ENCODE results near the gene UBTD2.
"Not testable (repeated sequence)": the region's sequence is repeated elsewhere in the genome, so short reads cannot be mapped to it uniquely, and the experiment has no call there.

Gene UBTD2

DNA sequence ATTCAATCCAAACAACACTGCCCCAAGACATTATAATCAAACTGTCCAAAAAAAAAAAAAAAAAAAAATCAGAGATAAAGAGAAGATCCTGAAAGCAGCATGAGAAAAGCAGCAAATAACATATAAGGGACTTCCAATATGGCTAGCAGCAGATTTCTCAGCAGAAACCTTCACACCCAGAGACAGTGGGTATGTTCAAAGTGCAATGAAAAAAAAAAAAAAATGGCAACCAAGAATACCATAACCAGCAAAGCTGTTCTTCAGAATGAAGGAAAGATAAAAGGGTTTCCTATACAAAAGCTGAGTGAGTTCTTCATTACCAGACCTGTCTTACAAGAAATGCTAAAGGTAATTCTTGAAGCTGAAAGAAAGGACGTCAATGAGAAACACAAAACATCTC lies 32.1 kb downstream of the UBTD2 start:
- DNase-seq: no peak

DNA sequence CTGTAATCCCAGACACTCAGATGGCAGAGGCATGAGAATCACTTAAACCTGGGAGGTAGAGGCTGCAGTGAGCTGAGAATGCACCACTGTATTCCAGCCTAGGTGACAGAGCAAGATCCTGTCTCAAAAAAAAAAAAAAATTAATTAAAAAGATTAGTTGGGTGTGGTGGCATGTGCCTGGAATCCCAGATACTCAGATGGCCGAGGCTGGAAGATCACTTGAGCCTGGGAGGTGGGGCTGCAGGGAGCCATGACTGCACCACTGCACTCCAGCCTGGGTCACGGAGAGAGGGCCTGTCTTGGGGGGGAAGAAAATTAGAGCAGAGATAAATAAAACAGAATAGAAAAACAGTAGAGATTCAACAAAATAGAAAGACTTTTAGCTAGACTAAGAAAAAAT lies 34.9 kb downstream of the UBTD2 start:
- no peak for DNase-seq

DNA sequence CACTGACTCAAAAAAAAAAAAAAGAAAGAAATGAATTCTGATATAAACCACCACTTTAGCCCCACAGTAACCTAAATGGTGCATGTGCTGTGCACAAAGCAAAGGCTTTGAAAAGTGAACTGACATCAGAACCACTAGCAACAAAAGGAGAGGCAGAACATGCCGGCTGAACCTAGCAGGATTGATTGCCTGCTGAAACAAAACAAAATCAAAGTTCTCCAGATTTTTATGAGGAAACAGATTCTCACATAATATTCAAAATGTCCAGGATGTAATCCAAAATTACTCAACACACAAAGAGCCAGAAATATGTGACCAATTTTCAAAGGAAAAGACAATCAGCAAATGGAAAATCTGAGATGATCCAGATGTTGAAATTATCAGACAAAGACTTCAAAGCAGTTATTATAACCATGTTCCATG lies 37.9 kb downstream of the UBTD2 start:
- DNase-seq: no peak

DNA sequence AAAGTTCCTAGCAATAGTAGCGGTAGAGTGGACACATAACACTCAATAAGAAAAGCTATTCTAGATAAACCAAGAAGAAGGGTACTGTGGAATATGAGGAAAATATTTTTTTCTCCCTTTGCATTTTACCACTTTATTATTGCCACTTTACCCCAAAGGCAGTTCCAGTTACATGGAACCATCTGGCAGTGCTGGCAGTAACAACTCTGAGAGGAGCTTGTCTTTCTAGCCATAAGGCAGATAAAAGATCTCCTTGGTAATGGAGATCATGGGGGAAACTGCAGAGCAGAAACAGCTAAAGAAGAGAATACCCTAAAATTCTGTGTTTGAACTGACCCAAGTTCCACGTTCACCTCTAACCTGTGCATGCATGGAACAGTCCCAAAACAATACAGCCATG lies 38.5 kb downstream of the UBTD2 start:
- peak in 5 of 58 donors; percentile 1 to 30 (median 17) for DNase-seq

DNA sequence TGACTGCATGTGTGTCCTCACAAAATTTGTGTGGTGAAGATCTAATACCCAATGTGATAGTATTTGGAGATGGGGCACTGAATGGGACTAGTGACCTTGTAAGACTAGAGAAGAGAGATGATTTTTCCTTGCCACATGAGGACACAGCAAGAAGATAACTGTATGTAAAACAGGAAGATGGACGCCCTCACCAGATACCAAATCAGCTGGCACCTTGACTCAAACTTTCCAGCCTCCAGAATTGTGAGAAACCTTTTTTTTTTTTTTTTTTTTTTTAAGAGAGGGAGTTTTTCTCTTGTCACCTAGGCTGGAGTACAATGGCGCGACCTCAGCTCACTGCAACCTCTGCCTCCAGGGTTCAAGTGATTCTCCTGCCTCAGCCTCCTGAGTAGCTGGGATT lies 40.3 kb downstream of the UBTD2 start:
- no peak for DNase-seq

DNA sequence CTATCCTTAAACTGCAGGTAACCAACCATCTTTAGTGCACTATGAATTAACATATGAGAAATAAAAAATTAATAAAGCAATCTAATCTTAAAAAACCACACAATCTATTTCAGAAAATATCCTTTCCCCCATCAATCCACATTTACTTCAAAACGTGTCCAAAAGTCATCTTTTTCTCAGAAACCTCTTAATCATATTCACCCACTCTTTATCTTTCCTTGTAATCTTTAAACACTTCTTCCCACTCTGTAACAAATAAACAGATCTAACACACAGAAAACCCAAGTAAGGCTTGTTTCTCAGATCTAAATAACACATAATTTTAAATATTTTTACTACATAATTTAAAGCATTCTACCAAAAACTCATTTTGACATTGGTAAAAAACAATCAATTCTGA lies 45.2 kb downstream of the UBTD2 start:
- no peak for DNase-seq

DNA sequence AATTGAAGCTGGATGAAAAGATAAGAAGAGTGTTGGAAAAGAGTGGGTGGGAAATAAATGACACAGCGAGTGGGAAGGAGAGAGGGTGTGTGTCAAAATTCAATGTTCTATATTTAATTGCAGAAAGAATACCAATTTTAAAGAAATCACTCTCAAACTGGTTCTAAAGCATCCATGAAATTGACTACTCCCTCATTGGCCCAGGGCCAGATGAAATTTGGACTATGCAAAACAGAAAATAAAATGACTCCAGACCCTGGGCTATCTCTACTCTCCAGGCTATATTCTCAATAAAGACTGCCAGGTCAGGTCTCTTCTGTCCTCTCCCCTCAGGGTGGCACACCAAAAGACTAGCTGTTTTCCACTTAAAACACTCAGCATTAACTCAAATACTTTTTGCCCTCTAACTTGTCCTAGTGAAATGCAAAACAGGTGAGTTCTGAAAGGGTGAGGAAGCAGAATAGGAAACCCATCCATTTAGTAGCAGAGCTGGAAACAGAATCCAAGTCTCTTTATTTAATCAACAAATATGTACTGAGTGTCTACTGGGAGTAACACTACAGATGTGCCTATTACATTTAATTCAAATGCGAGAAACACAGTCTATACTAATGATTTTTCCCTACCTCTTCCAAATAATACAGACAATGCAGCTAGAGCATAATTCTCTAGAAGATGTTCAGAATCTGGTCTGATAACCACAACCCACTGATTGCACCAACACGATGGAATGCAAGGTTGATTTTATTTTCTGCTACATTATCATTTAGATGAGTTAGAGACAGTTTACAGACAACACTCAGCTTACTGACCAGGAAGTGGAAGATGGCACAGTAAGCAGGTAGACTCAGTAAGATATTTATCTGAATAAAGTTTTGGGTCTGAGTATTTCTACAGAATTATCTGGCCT lies 47.5 kb downstream of the UBTD2 start:
- DNase-seq: peak in 2 of 58 donors; percentile 6

DNA sequence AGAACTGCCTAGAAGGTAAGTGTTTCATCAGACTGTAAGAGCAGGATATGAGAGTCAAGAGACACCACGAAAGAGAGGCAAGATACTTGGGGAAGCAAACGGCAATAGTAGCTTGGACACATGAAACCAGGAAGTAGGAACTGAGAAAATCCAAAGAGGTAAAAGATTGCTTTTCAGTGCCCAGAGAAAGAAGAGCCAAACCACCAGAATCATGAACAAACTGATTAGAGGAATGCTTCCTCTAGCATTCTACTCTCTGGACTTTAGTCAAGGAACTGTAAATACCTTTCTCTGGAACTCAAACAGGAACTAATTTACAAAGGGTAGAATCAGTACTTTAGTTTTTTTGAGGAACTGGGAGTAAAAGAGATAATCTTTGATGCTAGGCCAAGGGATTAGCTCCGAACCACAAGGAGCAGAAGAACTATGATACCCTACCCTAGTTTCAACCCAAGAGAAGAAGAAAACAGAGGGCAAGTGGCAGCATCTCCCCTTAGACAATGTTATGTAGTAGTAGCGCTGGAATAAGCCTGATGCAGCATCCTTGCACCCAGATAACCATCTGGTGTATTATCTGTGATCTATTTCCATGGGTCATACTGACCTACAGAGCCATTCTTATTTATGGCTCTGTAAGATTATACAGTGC lies 48.3 kb downstream of the UBTD2 start:
- DNase-seq: no peak

DNA sequence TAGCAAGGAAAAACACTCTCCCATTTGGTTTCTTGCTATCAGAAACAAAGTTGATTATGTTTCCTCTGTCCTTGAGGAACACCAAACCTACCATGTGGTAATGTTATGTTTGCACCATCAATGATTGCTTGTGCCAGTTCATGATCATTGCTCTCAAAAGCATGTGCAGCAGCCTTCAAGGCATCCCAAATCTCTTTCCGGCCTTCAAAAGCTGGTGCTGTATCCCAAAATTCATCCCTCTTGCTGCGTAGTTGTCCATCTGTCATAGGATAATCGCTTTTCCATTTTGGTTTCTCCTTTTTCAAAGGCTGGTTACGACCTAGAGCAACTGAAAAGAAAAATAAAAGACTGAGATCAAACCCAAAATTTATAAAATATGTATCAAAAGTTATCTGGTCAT lies 49.5 kb downstream of the UBTD2 start:
- DNase-seq: no peak

DNA sequence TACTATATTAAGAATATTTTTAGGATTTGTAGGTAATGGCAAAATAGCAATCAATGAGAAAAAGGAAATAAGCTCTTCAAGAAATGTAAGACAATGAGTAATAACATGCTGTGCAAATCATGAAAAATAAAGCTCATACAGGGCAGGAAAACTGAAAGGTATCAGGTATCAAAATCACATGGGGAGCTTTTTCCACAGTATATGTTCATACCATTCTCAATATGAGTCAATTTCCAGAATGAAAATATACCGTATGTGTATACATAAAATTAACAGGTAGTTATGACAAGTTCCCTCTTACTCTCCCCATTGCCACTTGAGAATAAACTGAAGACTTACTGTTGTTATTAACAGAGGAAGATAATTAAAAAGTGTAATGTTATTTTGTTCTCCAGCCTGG lies 53.7 kb downstream of the UBTD2 start:
- DNase-seq: no peak

DNA sequence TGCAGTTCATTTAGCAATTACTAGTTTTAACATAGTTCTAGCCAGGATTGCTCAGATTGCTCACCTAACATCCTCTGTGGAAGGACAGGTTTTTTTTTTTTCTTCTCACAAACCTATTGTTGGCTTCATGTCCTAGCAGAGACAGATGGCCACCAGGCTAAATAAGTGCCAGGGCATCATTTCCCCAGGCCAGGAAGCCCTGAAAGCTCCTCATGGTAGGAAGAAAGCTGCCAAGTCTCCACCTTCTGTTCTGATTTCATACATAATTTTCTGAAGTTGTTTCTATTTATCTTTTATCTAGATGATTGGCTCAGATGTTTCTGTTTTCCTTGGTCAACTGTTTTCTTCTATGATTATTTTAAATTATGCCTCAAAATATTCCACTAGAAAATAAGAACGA lies 58.6 kb downstream of the UBTD2 start:
- no peak for DNase-seq

DNA sequence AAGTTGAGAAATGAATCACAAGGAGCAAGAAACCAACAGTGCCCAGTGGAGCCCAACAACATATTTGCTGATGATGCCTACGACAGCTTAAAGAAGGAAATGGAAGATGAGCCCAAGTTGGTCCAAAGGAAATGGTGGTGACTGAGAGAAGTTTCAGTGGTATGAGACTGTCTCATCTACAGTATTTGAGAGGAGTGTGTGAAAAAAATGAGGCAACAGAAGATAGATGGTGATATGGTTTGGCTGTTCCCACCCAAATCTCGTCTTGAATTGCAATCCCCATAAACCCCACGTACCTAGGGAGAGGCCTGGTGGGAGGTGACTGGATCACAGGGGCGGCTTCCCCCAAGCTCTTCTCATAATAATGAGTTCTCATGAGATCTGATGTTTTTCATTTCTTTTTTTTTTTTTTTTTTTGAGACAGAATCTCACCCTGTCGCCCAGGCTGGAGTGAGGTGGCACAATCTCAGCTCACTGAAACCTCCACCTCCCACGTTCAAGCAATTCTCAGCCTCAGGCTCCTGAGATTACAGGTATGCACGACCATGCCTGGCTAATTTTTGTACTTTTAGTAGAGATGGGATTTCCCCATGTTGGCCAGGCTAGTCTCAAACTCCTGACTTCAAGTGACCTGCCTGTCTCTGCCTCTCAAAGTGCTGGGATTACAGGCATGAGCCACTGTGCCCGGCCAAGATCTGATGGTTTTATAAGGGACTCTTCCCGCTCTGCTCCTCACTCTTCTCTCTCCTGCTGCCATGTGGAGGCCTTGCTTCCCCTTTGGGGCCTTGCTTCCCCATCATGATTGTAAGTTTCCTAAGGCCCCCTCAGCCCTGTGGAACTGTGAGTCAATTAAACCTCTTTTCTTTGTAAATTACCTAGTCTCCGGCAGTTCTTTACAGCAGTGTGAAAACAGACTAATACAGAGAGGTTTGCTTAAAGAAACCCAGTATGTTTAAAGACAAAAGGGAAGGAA lies 59.4 kb downstream of the UBTD2 start:
- no peak for DNase-seq

DNA sequence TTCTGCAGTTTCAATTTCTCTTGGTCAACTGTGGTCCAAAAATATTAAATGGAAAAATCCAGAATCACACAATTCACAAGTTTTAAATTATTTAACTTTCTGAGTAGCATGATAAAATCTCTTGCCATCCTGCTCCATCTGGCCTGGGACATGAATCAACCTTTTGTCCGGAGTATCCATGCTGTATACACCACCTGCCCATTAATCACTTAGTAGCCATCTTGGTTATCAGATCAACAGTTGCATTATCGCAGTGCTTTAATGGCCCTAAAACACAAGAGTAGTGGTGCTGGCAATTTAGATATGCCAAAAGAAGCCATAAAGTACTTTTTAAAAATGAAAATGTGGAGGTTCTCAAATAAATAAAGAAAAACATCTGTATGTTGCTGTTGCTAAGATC lies 64.3 kb downstream of the UBTD2 start:
- DNase-seq: no peak

DNA sequence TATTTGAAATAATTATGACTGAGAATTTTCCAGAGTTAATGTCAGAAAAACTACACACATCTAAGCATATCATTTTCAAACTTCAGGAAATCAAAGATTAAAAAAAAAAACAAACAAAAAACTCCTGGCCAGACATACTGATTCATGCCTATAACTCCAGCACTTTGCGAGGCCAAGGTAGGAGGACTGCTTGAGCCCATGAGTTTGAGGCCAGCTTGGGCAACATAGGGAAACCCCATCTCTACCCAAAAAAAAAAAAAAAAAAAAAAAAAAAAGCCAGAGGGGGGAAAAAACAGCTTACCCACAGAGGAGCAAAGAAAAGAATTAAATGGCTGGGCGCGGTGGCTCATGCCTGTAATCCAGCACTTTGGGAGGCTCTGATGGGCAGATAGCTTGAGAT lies 67.2 kb downstream of the UBTD2 start:
- DNase-seq: no peak

DNA sequence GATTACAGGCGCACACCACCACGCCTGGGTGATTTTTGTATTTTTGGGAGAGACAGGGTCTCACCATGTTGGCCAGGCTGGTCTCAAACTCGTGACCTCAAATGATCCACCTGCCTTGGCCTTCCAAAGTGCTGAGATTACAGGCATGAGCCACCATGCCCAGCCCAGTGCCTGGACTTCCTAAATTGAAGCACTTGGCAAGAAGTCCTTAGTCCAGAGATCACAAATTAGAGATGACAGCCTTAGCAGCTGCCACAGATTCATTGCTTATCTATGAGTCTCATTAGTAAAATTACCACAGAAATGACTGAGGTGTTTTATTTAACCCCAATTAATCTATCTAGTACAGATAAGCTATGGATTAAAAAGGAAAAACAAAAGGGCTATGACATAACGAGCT lies 70.4 kb downstream of the UBTD2 start:
- no peak for DNase-seq

DNA sequence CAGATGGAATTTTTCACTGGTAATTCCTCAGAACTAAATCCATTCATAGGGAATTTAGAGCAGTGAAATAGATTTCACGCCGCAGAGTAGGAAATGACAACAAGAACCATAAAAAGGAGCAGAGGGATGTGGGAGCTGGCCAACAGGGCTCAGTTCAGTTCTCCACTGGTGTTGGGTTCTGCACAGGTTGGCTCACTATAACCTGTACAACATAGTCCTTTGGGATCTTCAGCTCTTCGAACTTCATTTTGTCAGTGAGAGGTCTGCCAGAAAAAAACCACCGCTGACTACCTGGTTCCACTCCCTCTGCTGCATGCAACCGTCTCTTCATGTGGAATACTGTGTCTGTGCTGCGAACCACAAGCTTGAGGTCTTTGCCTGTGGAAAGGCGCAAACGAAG lies 71.9 kb downstream of the UBTD2 start:
- DNase-seq: no peak

DNA sequence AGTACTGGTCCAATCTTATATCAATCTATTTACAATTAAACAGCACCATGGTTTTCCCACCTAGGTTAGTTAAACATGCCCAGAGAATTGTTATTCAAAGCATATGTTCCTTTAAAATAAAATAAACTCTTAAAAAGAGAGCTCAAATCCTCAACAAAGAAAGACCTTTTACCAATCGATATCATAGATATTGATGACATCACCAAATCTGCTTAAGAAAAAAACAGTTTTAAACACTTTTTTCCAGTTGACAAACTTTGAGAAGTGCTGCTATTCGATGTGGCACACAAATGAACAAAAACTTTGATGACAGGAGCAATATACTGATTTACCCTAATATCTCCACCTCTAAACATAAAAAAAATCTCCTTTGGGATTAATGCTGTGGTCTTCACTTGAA lies 73.8 kb downstream of the UBTD2 start:
- no peak for DNase-seq

DNA sequence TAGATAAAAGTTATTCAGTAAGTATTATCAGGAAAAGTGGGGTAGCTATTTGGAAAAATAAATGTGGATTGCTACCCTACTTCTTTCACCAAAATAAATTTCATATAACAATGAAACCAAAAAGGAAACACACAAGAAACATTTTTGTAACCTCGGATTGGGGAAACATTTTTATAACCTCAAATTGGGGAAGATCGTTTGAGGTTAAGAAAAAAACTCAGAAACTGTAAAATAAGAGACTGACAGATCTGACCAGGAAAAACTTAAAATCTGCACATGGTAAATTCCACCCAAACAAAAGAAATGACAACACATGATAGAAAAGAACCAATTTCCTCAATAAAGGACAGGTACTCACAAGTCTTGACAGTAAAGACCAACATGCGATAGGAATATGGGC lies 76.1 kb downstream of the UBTD2 start:
- DNase-seq: no peak

DNA sequence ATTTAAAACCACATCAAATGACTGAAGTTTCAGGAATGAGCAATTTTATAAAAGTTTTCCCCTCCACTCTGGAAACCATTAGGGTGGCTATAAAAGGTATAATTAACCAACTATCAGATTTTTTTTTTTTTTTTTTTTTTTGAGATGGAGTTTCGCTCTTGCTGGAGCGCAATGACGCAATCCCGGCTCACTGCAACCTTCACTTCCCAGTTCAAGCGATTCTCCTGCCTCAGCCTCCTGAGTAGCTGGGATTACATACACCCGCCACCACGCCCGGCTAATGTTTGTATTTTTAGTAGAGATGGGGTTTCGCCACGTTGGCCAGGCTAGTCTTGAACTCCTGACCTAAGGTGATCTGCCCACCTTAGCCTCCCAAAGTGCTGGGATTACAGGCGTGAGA lies 77.6 kb downstream of the UBTD2 start:
- not testable (repeated sequence) for DNase-seq

DNA sequence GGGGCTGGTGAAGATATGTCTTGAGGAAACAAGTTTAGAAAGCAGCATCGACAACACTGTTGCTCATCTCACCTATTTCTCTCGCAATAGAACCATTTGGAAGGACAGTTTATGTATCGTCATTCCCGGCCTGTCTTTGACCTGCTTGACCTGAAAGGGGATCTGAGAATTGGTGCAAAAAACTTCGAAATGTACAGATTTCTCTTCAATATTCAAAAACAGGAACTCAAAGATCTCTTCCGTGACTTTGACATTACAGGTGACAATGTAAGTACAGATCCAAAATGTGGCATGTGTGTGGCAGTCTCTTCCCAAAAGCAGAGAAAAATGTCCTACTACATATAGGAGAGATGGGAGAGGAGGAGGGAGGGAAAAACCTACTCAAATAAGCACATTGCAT lies 83.1 kb downstream of the UBTD2 start:
- DNase-seq: no peak

DNA sequence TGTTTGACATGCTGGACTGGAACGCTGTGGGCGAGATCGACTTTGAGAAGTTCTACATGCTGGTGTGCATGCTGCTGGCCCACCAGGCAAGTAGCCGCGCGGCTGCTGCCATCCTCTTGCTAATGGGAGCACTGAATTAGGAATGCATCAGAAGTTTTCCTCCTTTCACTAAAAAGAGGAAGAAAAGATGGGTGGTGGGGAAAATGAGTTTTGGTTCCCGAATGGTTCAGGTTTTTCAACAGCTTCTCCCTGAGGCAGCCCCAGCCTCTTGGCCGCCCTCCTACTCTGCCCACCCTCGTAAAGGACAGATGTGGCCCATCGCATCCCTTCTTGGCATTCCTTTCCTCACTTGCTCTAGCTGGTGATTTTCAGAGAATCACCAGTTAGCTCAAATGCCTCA lies 84.1 kb downstream of the UBTD2 start:
- DNase-seq: no peak

DNA sequence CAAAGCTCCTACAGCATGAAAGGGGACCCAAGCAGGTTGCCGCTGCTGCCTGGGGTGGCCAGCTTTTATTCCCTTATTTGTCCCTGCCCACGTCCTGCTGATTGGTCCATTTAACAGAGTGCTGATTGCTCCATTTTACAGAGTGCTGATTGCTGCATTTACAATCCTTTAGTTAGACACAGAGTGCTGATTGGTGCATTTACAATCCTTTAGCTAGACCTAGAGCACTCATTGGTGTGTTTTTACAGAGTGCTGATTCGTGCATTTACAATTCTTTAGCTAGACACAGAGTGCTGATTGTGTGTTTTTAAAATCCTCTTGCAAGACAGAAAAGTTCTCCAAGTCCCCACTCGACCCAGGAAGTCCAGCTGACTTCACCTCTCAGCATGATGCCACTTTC lies 85.8 kb downstream of the UBTD2 start:
- not testable (repeated sequence) for DNase-seq

Measured in anterior cingulate cortex (tissue), 58 donors.